Kidney capillary endothelial cell (primary cell): ENCODE measurements around the gene SNRNP25.

Experiments used
- DNase-seq: peaks from one replicate; pipeline ENCODE4 v3.0.0-alpha.2; 2018; ENCODE audit warnings: low spot score

Gene SNRNP25

DNA sequence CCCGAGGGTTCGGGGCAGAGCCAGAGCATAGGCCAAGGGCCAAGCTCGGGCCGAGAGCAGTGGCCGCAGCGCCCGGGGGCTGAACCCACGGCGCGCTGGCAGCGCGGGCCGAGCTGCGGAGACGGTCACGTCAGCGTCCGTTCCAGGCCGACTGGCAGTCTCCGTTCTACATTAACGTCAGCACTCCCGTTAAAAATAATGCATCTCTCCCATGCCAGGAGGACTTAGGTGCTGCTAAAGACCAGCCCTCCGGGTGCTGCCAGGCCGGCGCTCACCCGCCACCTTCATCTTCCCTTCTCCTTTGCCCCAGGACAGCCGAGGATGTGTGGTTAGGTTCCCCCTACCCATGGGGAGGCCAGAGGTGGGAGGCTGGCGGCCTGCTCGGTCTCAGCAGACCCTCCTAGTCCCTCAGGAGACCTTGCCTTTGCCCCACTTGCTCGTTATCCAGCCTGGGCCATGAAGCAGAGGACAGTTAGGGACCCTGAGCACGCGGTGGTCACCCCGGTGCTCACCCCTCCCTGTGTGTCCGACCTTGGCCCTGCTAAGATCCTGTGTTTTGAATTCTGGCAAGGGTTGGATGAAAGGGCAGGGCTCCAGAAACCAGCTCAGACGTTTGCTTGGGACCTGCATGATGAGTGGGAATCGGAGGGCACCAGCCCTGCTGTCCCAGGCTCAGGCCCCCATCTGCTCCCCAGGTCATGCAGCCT lies 25.0 kb downstream of the SNRNP25 start:
- no peak for DNase-seq

DNA sequence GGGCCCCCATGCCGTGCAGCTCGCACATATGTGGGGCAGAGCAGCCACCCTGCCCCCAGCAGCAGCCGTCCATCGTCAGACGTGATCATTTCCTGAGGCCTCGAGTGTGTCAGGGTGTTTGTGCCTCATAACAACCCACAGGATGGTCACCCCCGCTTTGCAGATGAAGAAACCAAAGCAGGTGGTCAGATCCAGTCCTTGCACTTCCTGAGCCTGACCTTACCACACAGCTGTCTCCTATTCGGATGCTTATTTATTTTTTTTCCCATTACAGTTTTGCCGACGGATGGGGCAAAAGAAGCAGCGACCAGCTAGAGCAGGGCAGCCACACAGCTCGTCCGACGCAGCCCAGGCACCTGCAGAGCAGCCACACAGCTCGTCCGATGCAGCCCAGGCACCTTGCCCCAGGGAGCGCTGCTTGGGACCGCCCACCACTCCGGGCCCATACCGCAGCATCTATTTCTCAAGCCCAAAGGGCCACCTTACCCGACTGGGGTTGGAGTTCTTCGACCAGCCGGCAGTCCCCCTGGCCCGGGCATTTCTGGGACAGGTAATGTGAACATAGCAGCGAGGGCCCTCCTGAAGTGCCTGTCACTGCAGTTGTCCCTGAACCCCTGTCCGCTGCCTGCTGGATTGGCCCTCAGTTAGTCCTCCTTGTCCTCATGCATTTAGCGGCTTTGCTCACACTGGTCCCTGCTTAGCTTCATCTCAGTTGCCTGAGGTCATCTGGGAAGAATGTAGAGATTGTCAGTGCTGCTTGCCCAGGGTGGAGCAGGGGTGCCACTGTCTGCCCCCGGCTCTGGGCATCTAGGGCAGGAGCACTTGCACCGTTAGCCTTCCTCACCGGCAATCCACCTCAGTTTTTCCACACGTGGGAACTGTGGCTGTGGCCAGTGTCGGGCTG lies 25.8 kb downstream of the SNRNP25 start:
- DNase-seq: peak; percentile 58

DNA sequence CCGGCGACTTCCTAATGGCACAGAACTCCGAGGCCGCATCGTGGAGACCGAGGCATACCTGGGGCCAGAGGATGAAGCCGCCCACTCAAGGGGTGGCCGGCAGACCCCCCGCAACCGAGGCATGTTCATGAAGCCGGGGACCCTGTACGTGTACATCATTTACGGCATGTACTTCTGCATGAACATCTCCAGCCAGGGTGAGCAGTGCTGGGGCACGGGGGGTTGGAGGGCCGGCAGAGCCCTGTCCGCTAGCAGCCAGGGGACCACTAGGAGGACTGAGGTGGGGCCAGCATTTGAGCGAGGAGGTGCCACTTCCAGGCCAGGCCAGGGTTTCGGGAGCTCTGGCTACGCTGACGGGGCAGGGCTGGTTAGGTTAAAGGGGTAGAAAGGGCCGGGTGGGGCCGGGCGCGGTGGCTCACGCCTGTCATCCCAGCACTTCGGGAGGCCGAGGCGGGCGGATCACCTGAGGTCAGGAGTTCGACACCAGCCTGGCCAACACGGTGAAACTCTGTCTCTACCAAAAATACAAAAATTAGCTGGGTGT lies 29.5 kb downstream of the SNRNP25 start:
- no peak for DNase-seq

DNA sequence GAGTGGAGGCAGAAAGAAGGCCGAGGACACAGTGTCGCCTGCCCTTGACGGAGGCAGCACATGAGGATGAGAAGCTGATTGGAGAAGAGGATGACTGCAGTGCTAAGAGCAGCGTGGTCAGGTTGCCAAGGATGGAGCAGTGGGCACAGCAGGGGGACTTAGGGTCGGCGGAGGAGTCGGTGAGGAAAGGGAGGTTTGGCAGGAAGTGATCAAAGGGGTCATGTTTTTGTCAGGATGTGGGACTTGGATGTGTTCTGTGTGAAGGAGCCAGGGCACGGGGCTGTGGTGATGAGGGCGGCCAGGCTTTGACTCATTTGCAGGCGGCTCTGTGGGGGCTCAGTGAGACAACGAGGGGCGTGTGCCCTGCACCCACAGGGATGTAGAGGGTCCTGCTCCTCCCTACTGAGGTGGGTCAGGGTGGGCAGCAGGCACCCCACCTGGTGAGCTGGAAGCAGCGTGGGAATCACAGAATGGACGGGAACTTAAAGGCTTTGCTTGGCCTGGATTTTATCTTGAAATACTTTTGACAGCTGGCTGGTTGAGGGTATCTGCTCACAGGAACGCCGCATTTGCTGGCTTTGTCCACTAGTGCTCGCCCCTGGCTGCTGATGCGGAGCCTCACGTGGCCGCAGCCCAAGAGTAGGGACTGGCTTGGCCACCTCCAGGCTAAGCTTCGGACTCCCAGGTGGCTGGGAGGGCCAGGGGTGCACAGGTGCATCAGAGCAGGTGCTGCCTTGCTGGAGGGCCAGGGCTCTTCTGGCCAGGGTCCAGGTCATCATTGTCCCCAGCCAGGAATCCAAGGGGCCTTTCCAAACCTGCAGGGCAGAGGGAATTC lies 30.4 kb downstream of the SNRNP25 start:
- DNase-seq: peak; percentile 55

DNA sequence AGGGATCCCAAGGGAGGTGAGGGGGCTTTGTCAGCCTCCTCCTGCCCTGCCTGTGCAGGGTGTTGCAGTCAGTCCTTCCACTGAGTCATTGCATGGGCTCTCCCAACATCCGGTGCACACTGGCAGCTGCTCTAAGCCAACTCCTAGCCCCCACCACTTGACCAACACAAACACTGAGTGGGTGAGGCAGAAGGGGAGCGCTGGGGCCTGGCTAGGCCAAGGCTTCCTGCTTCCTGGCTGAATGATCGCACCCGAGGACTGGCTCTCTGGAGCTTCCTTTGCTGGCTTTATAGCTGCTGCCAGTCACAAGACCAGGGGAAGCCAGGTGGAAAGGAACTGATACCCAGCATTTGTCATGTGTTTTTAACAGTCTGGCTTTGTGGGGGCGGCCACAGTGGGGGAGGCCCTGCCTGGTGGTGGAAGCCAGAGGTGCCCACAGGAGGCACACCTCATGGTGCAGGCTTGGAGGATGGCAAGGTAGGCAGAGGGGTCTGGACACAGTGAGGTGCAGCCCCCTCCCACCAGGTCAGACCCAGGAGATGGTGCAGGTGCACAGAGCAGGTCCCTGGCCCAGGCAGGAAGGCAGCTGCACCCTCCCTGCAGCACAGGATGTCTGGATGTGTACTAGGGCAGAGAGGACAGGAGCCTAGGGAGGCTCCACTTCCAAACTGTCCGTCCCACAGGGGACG lies 31.2 kb downstream of the SNRNP25 start:
- peak; percentile 98 for DNase-seq

DNA sequence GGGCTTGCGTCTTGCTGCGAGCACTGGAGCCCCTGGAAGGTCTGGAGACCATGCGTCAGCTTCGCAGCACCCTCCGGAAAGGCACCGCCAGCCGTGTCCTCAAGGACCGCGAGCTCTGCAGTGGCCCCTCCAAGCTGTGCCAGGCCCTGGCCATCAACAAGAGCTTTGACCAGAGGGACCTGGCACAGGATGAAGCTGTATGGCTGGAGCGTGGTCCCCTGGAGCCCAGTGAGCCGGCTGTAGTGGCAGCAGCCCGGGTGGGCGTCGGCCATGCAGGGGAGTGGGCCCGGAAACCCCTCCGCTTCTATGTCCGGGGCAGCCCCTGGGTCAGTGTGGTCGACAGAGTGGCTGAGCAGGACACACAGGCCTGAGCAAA lies 31.8 kb downstream of the SNRNP25 start:
- DNase-seq: no peak

DNA sequence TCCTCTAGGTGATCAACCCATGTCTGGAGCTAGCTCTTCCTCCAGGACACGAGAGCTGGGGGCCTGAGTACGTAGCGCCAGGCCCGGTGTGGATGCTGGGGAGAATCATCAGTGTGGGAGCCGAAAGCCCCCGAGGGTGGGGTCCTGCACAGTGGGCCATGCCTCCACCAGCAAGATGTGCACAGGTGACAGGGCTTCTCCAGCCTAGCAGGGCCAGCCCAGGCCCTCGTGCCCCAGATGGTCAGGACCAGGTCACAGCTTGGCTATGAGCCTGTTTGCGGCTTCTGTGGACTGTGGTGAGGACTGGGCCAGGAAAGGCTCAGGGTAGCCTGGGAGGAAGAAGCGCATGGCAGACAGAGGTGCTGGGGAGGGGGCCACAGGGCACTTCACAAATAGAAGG lies 32.2 kb downstream of the SNRNP25 start:
- no peak for DNase-seq

DNA sequence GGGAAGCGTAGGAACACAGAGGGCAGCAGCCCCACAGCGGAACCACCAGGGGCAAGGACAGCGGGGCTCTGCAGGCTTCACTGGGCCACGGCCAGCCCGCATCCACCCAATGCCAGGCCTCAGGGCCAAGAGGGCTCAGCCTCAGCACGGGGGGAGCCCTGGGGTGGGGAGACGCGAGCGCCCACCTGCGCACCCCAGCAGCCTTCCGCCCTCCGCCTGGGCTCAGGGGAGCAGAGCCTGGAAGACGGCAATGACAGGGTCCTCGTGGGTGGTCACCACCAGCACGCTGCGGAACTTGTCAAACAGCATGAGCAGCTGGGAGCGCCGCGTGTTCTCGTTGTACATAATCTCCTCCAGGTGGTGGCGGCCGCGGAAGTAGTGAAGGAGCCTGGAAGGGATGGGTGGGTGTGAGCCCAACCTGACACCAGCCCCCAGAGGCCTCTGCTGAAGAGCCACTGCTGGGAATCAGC lies 32.9 kb downstream of the SNRNP25 start:
- DNase-seq: no peak

DNA sequence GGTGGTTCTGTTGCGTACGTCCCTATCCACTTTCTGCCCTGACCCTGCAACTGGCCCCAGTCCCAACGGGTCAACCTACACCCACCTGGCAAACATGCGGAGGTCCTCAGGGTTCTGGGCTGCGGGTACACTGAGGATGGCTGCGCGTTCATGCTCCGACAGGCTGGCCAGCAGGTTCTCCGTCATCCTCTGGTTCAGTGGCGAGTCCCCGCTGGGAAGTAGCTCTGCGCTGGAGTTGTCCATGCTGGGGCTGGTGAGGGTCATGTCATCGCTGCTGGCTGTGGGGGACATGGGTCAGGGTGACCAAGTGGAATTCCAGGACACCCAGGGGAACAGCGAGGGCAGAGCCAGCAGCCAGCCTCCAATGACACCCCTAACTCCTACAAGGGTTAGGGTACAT lies 35.0 kb downstream of the SNRNP25 start:
- no peak for DNase-seq

DNA sequence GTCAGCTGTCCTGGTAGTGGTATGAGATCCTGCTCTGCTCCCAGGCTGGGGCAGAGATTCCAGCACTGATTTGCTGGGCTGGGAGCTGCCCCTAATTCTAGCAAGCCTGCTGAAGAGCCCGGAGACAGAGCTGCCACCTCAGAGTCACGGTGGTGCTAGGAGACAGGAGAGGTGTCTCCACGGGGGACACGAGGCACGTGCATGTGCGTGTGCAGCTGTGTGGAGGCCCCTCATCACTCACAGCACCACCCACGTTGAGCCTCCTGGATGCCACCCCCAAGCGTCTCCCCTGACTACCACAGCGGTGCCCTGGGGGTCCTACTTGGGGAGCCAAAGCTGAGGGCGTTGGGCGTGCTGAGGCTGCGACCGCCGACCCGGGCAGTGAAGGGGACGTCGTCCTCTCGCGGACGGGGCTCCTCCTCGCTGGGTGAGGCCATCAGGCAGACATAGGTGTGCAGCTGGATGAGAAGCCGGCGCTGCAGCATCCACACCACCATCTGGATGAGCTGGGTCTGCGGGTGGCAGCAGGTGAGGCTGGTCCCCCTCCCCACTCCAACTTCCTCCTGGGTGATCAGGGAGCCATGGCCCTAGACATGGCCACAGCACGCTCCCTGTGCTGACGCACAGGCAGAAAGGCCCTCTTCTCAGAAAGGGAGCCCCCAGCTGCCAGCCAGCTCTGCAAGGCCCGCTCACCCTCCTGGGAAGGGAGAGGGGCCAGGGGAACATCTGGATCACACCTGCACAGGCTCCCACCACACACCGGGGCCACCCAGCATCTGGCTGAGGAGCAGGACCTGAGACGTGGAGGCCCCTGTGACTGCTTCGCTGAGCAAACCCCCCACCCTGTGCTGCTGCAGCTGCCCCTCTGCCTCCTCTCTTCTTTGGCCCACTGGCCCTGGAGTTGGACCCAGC lies 36.0 kb downstream of the SNRNP25 start:
- DNase-seq: no peak

DNA sequence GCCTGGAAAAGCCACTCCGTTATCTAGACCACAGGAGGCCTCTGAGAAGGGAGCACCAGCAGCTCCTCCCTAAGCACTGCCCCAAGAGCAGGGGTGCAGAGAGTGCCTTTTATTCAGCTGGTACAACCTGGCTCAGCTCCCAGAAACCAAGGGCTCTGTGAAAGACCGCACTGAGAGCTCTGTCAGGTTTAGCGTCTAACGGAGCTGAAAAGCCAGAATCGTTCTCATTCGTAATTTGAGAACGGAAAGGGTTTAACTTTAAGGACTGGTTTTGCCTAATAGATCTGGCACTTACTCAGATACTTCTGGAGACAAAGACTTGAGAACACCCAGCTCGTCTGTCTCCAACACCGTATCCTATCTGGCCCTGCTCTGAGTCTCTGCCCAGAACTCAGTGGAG lies 37.9 kb downstream of the SNRNP25 start:
- no peak for DNase-seq

DNA sequence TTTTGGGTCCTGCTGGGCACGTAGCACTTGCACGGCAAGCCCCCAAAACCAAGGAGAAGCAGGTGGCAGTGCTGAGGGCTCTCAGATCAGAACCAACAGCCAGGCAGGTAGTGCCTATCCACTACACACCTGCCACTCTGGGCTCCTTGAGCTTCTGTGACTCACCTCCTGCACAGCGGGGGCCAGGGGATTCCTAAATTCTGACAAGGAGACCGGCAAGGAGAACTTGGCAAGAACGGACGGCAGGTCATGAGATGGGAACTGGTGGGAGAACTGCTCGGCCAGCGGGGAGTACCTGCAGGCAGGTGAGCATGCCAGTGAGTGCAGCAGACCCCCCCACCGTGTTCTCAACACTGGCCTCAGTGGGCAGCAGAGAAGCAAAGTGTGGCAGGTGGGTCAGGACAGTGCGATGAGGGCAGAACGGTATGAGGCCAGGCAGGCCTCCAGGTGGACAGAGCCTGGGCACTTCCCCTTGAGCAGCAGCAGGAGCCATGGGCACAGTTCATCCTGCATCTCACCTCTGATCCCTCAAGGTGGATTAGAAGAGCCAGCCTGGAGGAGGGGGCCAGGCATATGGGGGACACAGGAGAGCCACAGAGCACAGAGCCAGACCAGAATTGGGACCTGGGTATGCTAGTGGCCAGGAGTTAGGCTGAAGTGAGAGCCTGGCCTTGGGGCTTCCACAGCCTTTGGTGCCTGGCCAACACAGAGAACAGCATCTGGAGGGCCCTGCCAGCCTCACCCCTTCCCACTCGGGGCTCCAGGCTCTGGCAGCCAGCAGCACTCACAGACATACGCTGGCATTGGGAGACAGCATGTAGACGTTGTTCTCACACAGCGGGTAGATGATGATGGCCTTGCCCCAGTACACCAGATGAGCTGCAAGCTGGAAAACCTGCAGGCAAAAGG lies 39.1 kb downstream of the SNRNP25 start:
- no peak for DNase-seq

DNA sequence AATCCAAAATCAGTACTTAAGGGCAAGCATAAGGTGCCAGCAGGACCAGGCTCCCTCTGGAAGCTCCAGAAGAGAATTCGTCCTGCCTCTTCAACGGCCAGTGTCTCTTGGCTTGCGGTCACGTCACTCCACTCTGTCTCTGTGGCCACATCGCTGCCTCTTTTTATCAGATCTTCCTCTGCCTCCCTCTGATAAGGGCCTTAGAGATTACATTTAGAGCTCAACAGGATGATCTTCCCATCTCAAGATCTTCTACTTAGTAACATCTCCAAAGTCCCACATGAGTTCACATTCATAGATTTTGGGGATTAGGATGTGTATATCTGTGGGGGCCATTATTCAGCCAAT lies 41.3 kb downstream of the SNRNP25 start:
- DNase-seq: no peak

DNA sequence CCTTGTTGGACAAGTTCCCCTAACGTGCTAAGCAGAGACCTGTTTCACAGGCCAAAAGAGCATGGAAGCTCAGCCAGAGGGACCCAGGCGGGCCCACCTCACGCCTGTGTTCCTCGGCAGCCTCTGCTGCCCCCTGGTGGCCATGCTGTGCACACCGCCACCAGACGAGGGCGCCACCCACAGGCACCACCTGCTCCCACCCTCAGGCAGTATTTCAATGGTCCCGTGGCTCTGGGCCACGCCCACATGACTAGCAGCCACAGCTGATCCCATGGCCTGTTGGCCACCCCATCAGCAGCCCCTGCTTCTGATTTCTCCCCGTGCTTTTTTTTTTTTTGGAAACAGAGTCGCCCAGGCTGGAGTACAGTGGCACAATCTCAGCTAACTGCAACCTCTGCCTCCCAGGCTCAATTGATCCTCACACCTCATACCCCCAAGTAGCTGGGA lies 43.3 kb downstream of the SNRNP25 start:
- peak; percentile 75 for DNase-seq

DNA sequence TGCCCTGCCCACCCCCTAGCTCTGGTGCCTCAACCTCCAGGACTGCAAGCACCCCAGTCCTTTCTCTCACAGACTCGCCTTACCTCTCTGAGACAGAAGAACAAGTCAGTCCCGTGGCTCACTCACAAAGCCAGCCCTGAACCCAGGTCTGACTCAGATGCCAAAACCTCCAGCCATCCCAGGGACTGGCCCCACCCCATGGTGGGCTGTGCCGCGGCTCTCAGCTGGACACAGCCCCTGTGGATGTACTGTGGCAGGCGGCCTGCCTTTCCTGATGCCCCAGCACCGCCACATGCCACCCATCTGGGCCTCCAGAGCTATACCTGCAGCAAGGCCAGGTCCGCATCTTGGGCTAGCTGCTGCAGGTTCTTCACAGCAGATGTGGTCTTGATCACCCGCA lies 44.2 kb downstream of the SNRNP25 start:
- no peak for DNase-seq

DNA sequence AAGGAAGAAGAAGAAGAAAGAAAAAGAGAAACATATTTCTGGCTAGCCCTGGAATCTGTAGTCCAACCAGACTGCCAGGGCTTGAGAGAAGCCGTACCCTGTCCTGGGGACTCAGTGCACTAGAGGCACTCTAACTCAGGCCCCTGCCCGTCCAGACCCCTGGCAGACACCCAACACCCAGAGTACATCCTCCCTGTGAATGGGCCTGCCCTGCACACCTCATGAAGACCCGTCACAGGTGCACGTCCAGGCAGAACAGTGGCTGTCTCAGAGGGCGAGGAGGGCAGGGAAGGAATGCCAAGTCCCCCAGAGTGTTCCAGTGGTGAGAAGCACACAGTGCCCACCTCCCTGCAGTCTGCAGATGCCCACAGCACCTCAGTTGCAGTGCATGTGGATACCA lies 47.4 kb downstream of the SNRNP25 start:
- no peak for DNase-seq

DNA sequence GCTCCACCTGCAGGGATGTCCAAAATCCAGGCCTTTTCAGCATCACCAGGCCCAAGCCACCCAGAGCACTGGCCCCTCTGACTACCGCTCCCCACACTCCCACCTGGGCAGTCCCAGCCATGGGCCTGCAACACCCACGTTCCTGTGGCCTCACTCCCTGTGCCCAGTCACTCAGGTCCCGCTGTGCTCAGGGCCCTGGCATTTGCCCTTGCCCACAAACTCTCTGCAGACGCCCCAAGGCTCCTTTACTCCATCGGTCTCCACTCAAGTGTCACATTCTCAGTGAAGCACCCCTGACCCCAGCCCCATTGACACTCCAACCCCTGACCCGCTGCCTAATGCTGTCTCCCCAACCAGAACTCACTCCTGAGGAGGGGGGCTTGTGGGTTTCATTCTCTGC lies 48.0 kb downstream of the SNRNP25 start:
- no peak for DNase-seq

DNA sequence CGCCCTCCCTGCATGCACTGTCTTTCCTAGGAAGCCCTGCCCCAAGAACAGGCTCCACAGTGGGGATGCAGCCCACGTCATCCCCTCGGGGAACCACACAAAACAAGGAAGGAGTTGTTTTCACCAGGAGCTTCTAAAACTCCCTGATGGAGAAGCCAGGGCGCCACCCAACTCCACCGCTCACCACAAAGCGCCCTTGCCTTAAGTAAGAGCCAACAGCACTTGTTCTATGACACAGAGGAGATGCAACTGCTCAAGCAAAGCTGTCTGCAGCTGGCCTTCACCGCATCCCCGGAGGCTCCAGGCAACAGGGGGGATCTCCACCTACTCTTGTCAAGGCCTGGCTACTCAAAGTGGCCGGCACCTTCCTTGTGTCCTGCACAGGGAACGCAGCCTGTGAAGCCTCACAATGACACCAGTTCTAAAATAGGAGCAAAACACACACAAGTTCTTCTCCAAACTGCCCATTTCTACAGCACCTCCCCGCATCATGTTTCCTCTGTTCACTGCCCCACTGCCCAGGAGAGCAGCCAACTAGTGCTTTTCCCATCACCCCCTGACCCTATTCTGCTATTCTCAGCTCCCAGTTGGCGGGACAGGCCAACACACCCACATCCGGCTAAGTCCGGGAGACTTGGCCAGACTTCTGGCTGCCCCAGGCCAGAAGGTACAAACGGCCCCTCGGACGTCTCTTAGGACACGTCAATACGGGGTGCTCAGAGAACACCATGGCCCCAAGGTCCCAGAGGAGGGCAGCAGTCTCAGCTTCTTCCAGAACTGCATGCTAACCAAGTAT lies 48.6 kb downstream of the SNRNP25 start:
- DNase-seq: no peak

DNA sequence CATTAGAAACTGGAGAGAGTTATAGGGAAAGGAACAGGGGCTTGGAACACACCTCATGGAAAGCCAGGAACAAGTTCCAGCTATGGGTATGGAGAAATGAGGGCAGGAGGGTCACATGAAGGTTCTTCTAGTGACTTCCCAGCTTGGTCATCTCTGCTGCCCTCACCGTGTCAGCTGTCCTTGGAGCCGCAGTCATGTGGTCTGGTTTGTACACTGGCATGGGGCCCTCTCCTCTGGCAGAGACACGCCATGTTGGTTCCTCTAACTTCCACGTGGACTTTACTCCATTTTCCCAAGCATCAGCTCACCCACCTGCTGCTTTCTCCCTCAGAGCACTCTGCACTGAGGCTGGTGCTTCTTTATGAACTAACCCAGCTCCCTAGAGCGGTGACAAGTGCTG lies 50.7 kb downstream of the SNRNP25 start:
- no peak for DNase-seq
